Hepatocyte (in vitro differentiated cells): ENCODE measurements around the gene IKZF2.

Experiments
- CTCF ChIP-seq: fragments of 200-600 bp; sonication (generic); IDR thresholded peaks from 2 replicates; pipeline ENCODE4 v1.5.1; 2016; ENCODE audit warnings: antibody characterized with exemption, mild to moderate bottlenecking; ENCODE audit not compliant: poor library complexity
- EZH2 ChIP-seq: fragments of 200-600 bp; sonication (generic); IDR thresholded peaks from 2 replicates; pipeline ENCODE4 v1.6.1; 2016; ENCODE audit warnings: antibody characterized with exemption, mild to moderate bottlenecking, borderline replicate concordance

GRCh38 chr2:212998626-212999359, 152.6 kb downstream of the IKZF2 start:
- TF ChIP-seq CTCF (no peak), EZH2 (no peak)
